Left lung (tissue), 10 donors: ENCODE measurements around the gene CDC14B. TPM values are rescaled to one million over a fixed set of nuclear protein-coding genes. Genes with fewer than 3 reads are reported as not detected.

Experiments used
- ATAC-seq: fragments of 200-7000 bp; cut with Tn5 transposase; one replicate; pipeline ENCODE4 v1.9.1; 2020; ENCODE audit warnings: moderate library complexity
- DNase-seq, 4 donors: peaks; one replicate each; pipeline ENCODE4 v3.0.0-alpha.2; 2013 to 2020
- H3K27ac ChIP-seq, 2 donors: fragments of 200-600 bp; sonication (generic) in 1 of 2; one replicate each; pipeline versions ENCODE4 v1.5.0 to v1.8.0; 2020 to 2021
- H3K27me3 ChIP-seq, 2 donors: fragments of 200-600 bp; sonication (generic) in 1 of 2; one replicate each; pipeline versions ENCODE4 v1.5.0 to v1.8.0; 2020 to 2021
- H3K36me3 ChIP-seq, 2 donors: fragments of 200-600 bp; sonication (generic) in 1 of 2; one replicate each; pipeline versions ENCODE4 v1.5.0 to v1.8.0; 2020 to 2021
- H3K4me1 ChIP-seq, 2 donors: fragments of 200-600 bp; one replicate each; pipeline ENCODE4 v1.8.0; 2021
- H3K4me3 ChIP-seq, 2 donors: fragments of 200-600 bp; sonication (generic) in 1 of 2; one replicate each; pipeline versions ENCODE4 v1.5.0 to v1.8.0; 2020 to 2021; ENCODE audit warnings: mild to moderate bottlenecking in 1 of 2
- H3K9me3 ChIP-seq, 2 donors: fragments of 200-600 bp; sonication (generic) in 1 of 2; one replicate each; pipeline versions ENCODE4 v1.5.0 to v1.8.0; 2020 to 2021
- intact Hi-C, 2 donors: fragments of 100-400 bp; cut with DNase I; formaldehyde crosslinking; loops; one replicate each; pipeline versions ENCODE4 v1.11.2 to v1.14.2; 2022
- polyA plus RNA-seq, 6 donors: library from polyadenylated mRNA; unstranded; fragments of 120-200 nt; gene quantifications; one replicate each; pipeline ENCODE4 v1.2.1, GENCODE V29; 2013; ENCODE audit not compliant: insufficient read length in 6 of 6
- total RNA-seq, 2 donors: library from RNA; stranded (reverse); fragmentation: NEBNext Ultra II Directional; extraction: Animal tissue kit (Norgen Biotek cat#: 25700); gene quantifications; one replicate each; pipeline ENCODE4 v1.2.1, GENCODE V29; 2021
- TF ChIP-seq, protein P1 (sequence below), 2 donors: fragments of 200-600 bp; sonication (generic) in 1 of 2; IDR thresholded peaks; one replicate each; pipeline versions ENCODE4 v1.5.0 to v1.8.0; 2021; ENCODE audit warnings: antibody characterized with exemption in 2 of 2
- donor health status: DM: no; HTN: yes; CAD: no.
- donor health status: DM: no; HTN: no; CAD: no.

CDC14B gene
- total and polyA plus RNA-seq, 8 donors = 10.5 to 20.3 (median 17.9) TPM

- no peaks in the 10 kb centered on the region for H3K36me3 ChIP-seq
- no peaks in the 10 kb centered on the region for H3K27me3 ChIP-seq
- no peaks in the 10 kb centered on the region for H3K9me3 ChIP-seq
- H3K4me1 ChIP-seq = no peaks in the 10 kb centered on the region
- H3K4me3 ChIP-seq = no peak overlapping the region
- ATAC-seq = no peak
- H3K27ac ChIP-seq = peak overlapping the region in 1 of 2 donors; percentile 17
- DNase-seq = no peak
- TF ChIP-seq, protein P1, sequence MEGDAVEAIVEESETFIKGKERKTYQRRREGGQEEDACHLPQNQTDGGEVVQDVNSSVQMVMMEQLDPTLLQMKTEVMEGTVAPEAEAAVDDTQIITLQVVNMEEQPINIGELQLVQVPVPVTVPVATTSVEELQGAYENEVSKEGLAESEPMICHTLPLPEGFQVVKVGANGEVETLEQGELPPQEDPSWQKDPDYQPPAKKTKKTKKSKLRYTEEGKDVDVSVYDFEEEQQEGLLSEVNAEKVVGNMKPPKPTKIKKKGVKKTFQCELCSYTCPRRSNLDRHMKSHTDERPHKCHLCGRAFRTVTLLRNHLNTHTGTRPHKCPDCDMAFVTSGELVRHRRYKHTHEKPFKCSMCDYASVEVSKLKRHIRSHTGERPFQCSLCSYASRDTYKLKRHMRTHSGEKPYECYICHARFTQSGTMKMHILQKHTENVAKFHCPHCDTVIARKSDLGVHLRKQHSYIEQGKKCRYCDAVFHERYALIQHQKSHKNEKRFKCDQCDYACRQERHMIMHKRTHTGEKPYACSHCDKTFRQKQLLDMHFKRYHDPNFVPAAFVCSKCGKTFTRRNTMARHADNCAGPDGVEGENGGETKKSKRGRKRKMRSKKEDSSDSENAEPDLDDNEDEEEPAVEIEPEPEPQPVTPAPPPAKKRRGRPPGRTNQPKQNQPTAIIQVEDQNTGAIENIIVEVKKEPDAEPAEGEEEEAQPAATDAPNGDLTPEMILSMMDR (IDR thresholded peaks at IDR 0.05) = no peak
- intact Hi-C loops = no loop called here
Observed at GRCh38 chr9:96502539-96503373, 116.9 kb downstream of the CDC14B start.

DNA sequence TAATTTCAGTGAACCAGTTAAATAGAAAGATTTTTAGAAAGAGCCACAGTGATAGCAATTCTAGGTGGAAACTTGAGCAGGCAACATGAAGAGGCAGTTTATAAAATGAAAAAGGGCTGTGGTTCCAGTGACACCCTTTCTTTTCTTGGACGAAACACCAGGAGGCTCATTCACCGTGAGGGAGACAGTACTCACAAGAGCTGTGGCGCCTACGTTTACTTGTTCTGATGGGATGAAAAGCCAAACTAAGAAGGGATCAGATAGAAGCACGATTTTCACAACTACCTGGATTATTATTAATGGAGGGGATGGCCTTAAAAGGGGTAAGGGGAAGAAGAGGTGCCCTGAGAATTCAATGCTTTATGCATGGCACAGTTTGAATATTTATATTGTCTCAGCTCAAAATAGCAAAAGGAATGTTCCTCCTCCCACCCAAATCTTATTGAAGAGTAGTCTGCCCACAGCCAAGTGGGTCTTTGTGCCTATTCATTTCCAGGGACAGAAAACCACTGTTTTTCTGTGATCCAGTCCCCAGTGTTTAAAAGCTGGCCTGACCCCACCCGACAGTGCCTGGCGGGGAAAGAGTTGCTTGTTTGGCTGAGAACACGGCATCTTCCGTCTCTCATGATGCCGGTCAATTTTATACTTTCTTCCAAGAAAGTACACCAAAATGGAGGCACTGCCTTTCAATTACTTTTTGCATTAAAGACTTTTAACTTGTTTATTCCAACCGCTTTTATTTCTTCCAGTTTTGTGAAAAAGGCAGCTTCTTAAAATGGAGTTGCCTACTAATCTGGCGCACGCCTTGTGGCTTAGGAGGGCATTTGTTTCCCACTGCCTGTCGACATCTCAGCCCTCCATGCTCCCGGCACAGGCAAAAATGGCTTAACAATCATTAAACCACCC, 117.8 kb downstream of the CDC14B start:
- Histone ChIP-seq H3K4me3 (no peak overlapping the region), H3K27ac (peak overlapping the region in 1 of 2 donors; percentile 17), H3K9me3 (no peaks in the 10 kb centered on the region), H3K36me3 (no peaks in the 10 kb centered on the region), H3K4me1 (no peaks in the 10 kb centered on the region), H3K27me3 (no peaks in the 10 kb centered on the region)
- intact Hi-C loops = no loop called here
- ATAC-seq = no peak
- no peak for DNase-seq
- TF ChIP-seq, protein P1 (IDR thresholded peaks at IDR 0.05) = no peak

DNA sequence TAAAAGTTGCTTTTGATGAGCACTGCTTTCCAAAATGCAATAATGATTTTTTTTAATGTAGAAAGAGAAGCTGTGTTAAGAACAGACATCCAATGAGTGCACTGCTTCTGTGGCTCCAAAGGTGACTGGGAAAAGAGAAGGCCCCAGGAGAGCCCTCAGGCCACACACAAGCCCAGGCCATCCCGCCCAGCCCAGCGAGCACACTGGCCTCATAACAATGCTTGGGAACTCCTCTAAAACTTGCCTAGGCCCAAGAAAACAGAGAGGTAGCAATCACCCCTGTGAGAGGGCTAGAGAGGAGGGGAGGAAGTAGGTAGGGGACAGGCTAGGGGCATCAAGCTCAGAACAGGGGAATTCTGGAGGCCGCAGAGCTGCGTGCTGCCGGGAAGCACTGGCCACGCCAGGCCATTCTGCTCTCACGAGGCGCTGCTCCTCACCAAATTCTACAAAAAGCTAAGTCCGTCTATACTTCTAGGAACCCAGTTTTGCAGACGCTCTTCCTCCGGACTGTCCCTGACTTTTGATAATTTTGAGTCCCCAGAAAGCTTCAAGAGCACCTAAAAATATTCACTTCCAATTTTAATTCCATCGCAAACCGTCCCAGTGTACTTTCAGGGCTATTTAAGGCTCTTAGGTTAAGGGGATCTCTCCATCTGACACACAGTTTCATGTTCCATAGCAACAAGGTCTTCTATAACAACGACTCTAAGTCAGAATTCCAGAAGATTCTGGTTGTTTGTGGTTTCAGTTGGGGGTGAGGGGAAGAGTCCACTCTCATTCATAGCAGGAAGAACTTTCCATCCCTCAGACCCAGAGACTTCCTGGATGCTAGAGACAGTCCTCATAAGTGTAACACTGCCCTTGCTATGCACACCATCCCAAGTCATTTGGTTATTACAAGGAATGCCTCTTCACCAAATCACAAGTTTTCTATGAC, 118.7 kb downstream of the CDC14B start:
- Histone ChIP-seq H3K36me3 (no peaks in the 10 kb centered on the region), H3K27ac (no peak overlapping the region), H3K9me3 (no peaks in the 10 kb centered on the region), H3K4me3 (no peak overlapping the region), H3K27me3 (no peaks in the 10 kb centered on the region), H3K4me1 (no peaks in the 10 kb centered on the region)
- TF ChIP-seq, protein P1 (IDR thresholded peaks at IDR 0.05) = no peak
- intact Hi-C loops = no loop called here
- DNase-seq (no peak), ATAC-seq (no peak)

GRCh38 chr9:96499257-96499656, 120.4 kb downstream of the CDC14B start:
- H3K4me3 ChIP-seq = no peak overlapping the region
- no peaks in the 10 kb centered on the region for H3K27me3 ChIP-seq
- no peak overlapping the region for H3K27ac ChIP-seq
- no peaks in the 10 kb centered on the region for H3K9me3 ChIP-seq
- TF ChIP-seq, protein P1 (IDR thresholded peaks at IDR 0.05) = no peak
- no peaks in the 10 kb centered on the region for H3K36me3 ChIP-seq
- no peak for ATAC-seq
- peaks cover 0 to 3% of the 10 kb centered on the region in 2 donors for H3K4me1 ChIP-seq
- DNase-seq = no peak
- intact Hi-C loops = no loop called here
